ENCODE data around the gene KCNJ15. TPM values are rescaled to one million over a fixed set of nuclear protein-coding genes. Genes with fewer than 3 reads are reported as not detected.

The KCNJ15 gene
- total RNA-seq, 3 donors from 2014 or later: 0.80 to 6.9 (median 0.98) TPM

DNA sequence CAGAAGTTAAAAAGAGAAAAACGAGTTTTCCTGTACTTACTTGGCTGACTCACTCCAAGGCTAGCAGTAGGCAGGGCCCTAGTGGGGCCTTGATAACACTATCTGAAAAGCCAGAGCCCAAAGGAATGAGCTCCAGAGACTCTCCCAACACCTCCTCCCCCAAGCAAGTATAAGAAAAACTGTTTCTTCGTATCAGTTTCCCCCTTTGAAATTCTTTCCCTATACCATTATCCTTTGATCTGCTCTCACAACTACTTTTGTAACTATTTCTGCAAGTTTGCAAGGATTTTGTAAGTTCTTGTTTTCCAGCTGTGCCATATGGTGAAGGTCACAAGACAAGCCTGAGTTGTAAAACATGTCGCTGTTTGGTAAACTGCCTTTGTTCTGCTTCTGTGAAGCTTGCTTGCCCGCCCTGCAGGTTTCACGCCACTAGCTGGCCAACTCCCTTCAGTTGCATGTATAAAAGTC is 36.5 kb upstream of the KCNJ15 start:
- Histone ChIP-seq H3K4me3 (no peak overlapping the region), H3K4me1 (no peaks in the 10 kb centered on the region), H3K27me3 (no peaks in the 10 kb centered on the region), H3K9me3 (peaks cover 15 to 33% of the 10 kb centered on the region in 2 donors), H3K27ac (no peak overlapping the region), H3K36me3 (no peaks in the 10 kb centered on the region)
- intact Hi-C loops (cut with DNase I; ENCODE audit: low total_unique reads): loop anchor here (10.0 kb wide), 1 partner anchor 124 kb away; no protein-coding TSS in a partner anchor
- DNase-seq (ENCODE audit: low spot score in 2 of 2): no peak
- no peak for TF ChIP-seq POLR2A (IDR thresholded peaks at IDR 0.05)
- TF ChIP-seq CTCF (IDR thresholded peaks at IDR 0.05): no peak
- no peak for TF ChIP-seq POLR2AphosphoS5 (IDR thresholded peaks at IDR 0.05)

GRCh38 chr21:38221594-38221993 is 35.2 kb upstream of the KCNJ15 start:
- intact Hi-C loops (cut with DNase I; ENCODE audit: low total_unique reads): loop anchor here (10.0 kb wide), 1 partner anchor 123 kb away; no protein-coding TSS in a partner anchor
- H3K4me3 ChIP-seq: no peak overlapping the region
- no peaks in the 10 kb centered on the region for H3K27me3 ChIP-seq
- H3K4me1 ChIP-seq: no peaks in the 10 kb centered on the region
- DNase-seq (ENCODE audit: low spot score in 2 of 2): no peak
- peaks cover 19 to 39% of the 10 kb centered on the region in 2 donors for H3K9me3 ChIP-seq
- no peak overlapping the region for H3K27ac ChIP-seq
- no peak for TF ChIP-seq POLR2AphosphoS5 (IDR thresholded peaks at IDR 0.05)
- no peak for TF ChIP-seq CTCF (IDR thresholded peaks at IDR 0.05)
- no peak for TF ChIP-seq POLR2A (IDR thresholded peaks at IDR 0.05)
- H3K36me3 ChIP-seq: no peaks in the 10 kb centered on the region

- Histone ChIP-seq H3K4me3 (no peak overlapping the region), H3K36me3 (no peaks in the 10 kb centered on the region), H3K27ac (no peak overlapping the region), H3K4me1 (no peaks in the 10 kb centered on the region), H3K27me3 (no peaks in the 10 kb centered on the region), H3K9me3 (peaks cover 24 to 52% of the 10 kb centered on the region in 2 donors)
- no peak for DNase-seq (ENCODE audit: low spot score in 2 of 2)
- no peak for TF ChIP-seq POLR2A (IDR thresholded peaks at IDR 0.05)
- no peak for TF ChIP-seq POLR2AphosphoS5 (IDR thresholded peaks at IDR 0.05)
- no peak for TF ChIP-seq CTCF (IDR thresholded peaks at IDR 0.05)
- intact Hi-C loops (cut with DNase I; ENCODE audit: low total_unique reads): loop anchor here (10.0 kb wide), 1 partner anchor 121 kb away; no protein-coding TSS in a partner anchor
Measured at GRCh38 chr21:38223893-38224540, 32.8 kb upstream of the KCNJ15 start.

- intact Hi-C loops (cut with DNase I; ENCODE audit: low total_unique reads): loop anchor here (10.0 kb wide), 1 partner anchor 117 kb away; no protein-coding TSS in a partner anchor
- Histone ChIP-seq H3K27me3 (no peaks in the 10 kb centered on the region), H3K27ac (no peak overlapping the region), H3K4me3 (no peak overlapping the region), H3K9me3 (peaks cover 40 to 70% of the 10 kb centered on the region in 2 donors), H3K36me3 (no peaks in the 10 kb centered on the region), H3K4me1 (no peaks in the 10 kb centered on the region)
- TF ChIP-seq POLR2A (IDR thresholded peaks at IDR 0.05) (no peak), CTCF (IDR thresholded peaks at IDR 0.05) (no peak), POLR2AphosphoS5 (IDR thresholded peaks at IDR 0.05) (no peak)
- no peak for DNase-seq (ENCODE audit: low spot score in 2 of 2)
Measured at GRCh38 chr21:38227401-38227800, 29.4 kb upstream of the KCNJ15 start.

DNA sequence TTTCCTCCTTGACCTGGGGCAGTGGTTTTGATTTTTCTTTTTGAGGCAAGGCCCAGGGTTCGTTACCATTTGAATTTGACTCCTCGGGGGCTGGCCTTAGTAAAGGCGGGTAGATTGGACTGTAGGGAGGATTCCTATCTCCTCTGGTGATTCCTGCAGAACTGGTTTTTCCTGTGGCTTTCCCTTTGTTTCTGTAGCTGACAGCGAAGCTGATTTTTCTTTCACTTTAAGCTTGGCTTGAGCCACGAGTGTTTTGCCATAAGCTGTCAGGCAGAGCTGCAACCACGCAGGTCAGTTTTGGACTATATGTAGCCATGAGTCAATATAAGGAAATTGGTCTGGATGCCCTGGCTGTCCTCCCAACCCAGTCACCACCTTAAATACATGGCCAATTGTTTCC is 28.7 kb upstream of the KCNJ15 start:
- Histone ChIP-seq H3K4me1 (no peaks in the 10 kb centered on the region), H3K27me3 (no peaks in the 10 kb centered on the region), H3K9me3 (peaks cover 40 to 67% of the 10 kb centered on the region in 2 donors), H3K4me3 (no peak overlapping the region), H3K36me3 (no peaks in the 10 kb centered on the region), H3K27ac (peak overlapping the region in 1 of 2 donors; percentile 19)
- no peak for DNase-seq (ENCODE audit: low spot score in 2 of 2)
- intact Hi-C loops (cut with DNase I; ENCODE audit: low total_unique reads): loop anchor here (10.0 kb wide), 1 partner anchor 117 kb away; no protein-coding TSS in a partner anchor
- TF ChIP-seq POLR2A (IDR thresholded peaks at IDR 0.05) (no peak), CTCF (IDR thresholded peaks at IDR 0.05) (no peak), POLR2AphosphoS5 (IDR thresholded peaks at IDR 0.05) (no peak)
